Measurements from ENCODE around the gene SAG.

DNA sequence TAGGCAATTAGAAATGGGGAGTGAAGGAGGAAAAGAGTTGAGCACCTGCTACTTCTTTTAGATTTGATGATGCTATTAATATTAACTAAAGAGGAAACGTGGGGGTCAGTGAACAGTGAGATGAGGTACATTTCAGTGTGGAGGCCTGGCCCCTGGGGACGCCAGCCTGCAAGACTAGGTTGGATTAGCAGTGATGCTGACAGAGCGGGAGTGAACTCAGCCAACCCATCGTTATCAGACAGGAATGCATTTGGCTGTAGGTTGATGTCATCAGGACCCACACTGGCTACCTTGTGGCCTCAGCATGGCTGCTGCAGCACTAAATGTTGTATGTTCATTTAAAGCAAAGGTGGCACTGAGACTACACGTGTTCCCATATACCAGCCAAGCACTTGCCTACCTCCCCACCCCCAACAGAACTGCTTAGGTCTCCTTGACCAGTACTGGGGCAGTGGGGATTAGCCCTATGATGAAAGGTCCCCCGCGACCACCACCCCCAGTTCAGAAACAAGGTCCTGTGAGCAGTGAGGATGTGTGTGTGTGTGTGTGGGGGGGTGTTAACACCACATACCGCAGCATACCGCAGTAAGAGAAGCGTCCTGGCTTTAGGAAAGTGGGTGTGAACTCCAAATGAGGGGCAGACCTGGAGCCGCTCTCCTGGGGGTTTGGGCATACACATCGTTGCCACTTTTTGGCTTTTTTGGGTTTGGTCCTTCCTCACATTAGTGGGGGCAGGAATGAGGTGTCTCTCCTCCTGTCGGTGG is 72.7 kb downstream of the SAG start:
- no peak for TF ChIP-seq POLR2A (IDR thresholded peaks at IDR 0.05)
- TF ChIP-seq POLR2AphosphoS5 (IDR thresholded peaks at IDR 0.05): no peak
- no peak for TF ChIP-seq CTCF (IDR thresholded peaks at IDR 0.05)
- TF ChIP-seq EP300 (IDR thresholded peaks at IDR 0.05): no peak
